H9 (cell line): ENCODE data around the gene BCLAF3. TPM values are rescaled to one million over a fixed set of nuclear protein-coding genes. Genes with fewer than 3 reads are reported as not detected.

Source experiments
- DNase-seq: peaks from one replicate; pipeline ENCODE4 v3.0.0-alpha.2; 2017
- H2AFZ ChIP-seq: one replicate; pipeline ENCODE4 v1.6.1; 2013; ENCODE audit warnings: mild to moderate bottlenecking, low read length, control low read depth, moderate library complexity
- H2AK5ac ChIP-seq: 2 replicates; pipeline ENCODE4 v1.6.1; 2013; ENCODE audit warnings: low read length, control low read depth, mixed read lengths; ENCODE audit not compliant: insufficient read length
- H2BK120ac ChIP-seq: one replicate; pipeline ENCODE4 v1.6.1; 2013; ENCODE audit warnings: low read depth, mild to moderate bottlenecking, low read length, control low read depth, inconsistent platforms; ENCODE audit not compliant: poor library complexity, severe bottlenecking
- H2BK12ac ChIP-seq: 2 replicates; pipeline ENCODE4 v1.6.1; 2013; ENCODE audit warnings: low read length, control low read depth, mixed read lengths, low read depth; ENCODE audit not compliant: insufficient read length
- H2BK15ac ChIP-seq: 2 replicates; pipeline ENCODE4 v1.6.1; 2013; ENCODE audit warnings: low read depth, low read length, control low read depth
- H2BK20ac ChIP-seq: one replicate; pipeline ENCODE4 v1.6.1; 2013; ENCODE audit warnings: low read depth, mild to moderate bottlenecking, low read length, control low read depth, inconsistent platforms; ENCODE audit not compliant: poor library complexity, severe bottlenecking
- H2BK5ac ChIP-seq: 2 replicates; pipeline ENCODE4 v1.6.1; 2013; ENCODE audit warnings: low read length, control low read depth, mixed read lengths; ENCODE audit not compliant: insufficient read length
- H3K14ac ChIP-seq: 2 replicates; pipeline ENCODE4 v1.6.1; 2013; ENCODE audit warnings: low read length, control low read depth; ENCODE audit not compliant: insufficient read depth
- H3K18ac ChIP-seq: 2 replicates; pipeline ENCODE4 v1.6.1; 2013; ENCODE audit warnings: low read depth, mild to moderate bottlenecking, mixed read lengths, low read length, control low read depth; ENCODE audit not compliant: insufficient read length
- H3K23ac ChIP-seq: 2 replicates; pipeline ENCODE4 v1.6.1; 2013; ENCODE audit warnings: low read length, control low read depth, mixed read lengths, low read depth; ENCODE audit not compliant: insufficient read length
- H3K23me2 ChIP-seq: 2 replicates; pipeline ENCODE4 v1.6.1; 2013; ENCODE audit warnings: low read depth, mild to moderate bottlenecking, mixed read lengths, low read length, control low read depth; ENCODE audit not compliant: insufficient read length, poor library complexity, severe bottlenecking
- H3K27ac ChIP-seq: 2 replicates; pipeline ENCODE4 v1.5.1; 2013; ENCODE audit warnings: low read length, control low read depth, mixed read lengths, low read depth; ENCODE audit not compliant: insufficient read length
- H3K27me3 ChIP-seq: 2 replicates; pipeline ENCODE4 v1.6.1; 2013; ENCODE audit warnings: low read length, control low read depth, inconsistent platforms; ENCODE audit not compliant: insufficient read depth
- H3K4ac ChIP-seq: 2 replicates; pipeline ENCODE4 v1.6.1; 2013; ENCODE audit warnings: low read depth, mild to moderate bottlenecking, control low read depth, inconsistent platforms, low read length, moderate library complexity
- H3K4me1 ChIP-seq: 2 replicates; pipeline ENCODE4 v1.6.1; 2013; ENCODE audit warnings: low read length, control low read depth, inconsistent platforms; ENCODE audit not compliant: insufficient read depth
- H3K4me2 ChIP-seq: 2 replicates; pipeline ENCODE4 v1.6.1; 2013; ENCODE audit warnings: low read length, control low read depth, mixed read lengths; ENCODE audit not compliant: insufficient read length, insufficient read depth
- H3K56ac ChIP-seq: 2 replicates; pipeline ENCODE4 v1.6.1; 2013; ENCODE audit warnings: low read depth, mild to moderate bottlenecking, mixed read lengths, low read length, control low read depth; ENCODE audit not compliant: insufficient read length
- H3K79me1 ChIP-seq: 2 replicates; pipeline ENCODE4 v1.6.1; 2013; ENCODE audit warnings: low read depth, mild to moderate bottlenecking, moderate library complexity, low read length, control low read depth, inconsistent platforms; ENCODE audit not compliant: insufficient read depth, poor library complexity, severe bottlenecking
- H3K79me2 ChIP-seq: 2 replicates; pipeline ENCODE4 v1.6.1; 2013; ENCODE audit warnings: low read length, control low read depth, inconsistent platforms; ENCODE audit not compliant: insufficient read depth
- H3K9ac ChIP-seq: 2 replicates; pipeline ENCODE4 v1.6.1; 2013; ENCODE audit warnings: low read length, control low read depth, mixed read lengths; ENCODE audit not compliant: insufficient read length; ENCODE audit errors: extremely low read depth
- H3K9me3 ChIP-seq: one replicate; pipeline ENCODE4 v1.6.1; 2013; ENCODE audit warnings: low read depth, low read length, inconsistent platforms; ENCODE audit not compliant: control insufficient read depth
- H3T11ph ChIP-seq: one replicate; pipeline ENCODE4 v1.6.1; 2013; ENCODE audit warnings: mild to moderate bottlenecking, low read length, control low read depth, inconsistent platforms
- H4K20me1 ChIP-seq: one replicate; pipeline ENCODE4 v1.6.1; 2013; ENCODE audit not compliant: control insufficient read depth, insufficient read length, insufficient read depth
- H4K5ac ChIP-seq: 2 replicates; pipeline ENCODE4 v1.6.1; 2013; ENCODE audit warnings: low read depth, mild to moderate bottlenecking, mixed read lengths, low read length, control low read depth; ENCODE audit not compliant: insufficient read length
- H4K8ac ChIP-seq: replicated peaks from 2 replicates; pipeline ENCODE4 v1.6.1; 2013; ENCODE audit warnings: low read length, control low read depth, mixed read lengths, low read depth; ENCODE audit not compliant: insufficient read length
- H4K91ac ChIP-seq: 2 replicates; pipeline ENCODE4 v1.6.1; 2013; ENCODE audit warnings: low read depth, mild to moderate bottlenecking, moderate library complexity, mixed read lengths, low read length, control low read depth; ENCODE audit not compliant: insufficient read length
- H3K27ac Mint-ChIP-seq, 3 experiments: 2 replicates in 2 of 3; 3 replicates in 1 of 3; pipeline ENCODE4 v1.8.0; 2020 to 2021; ENCODE audit warnings: mixed read lengths in 3 of 3, mild to moderate bottlenecking in 1 of 3, moderate library complexity in 1 of 3
- H3K27me3 Mint-ChIP-seq: 2 replicates; pipeline ENCODE4 v1.8.0; 2021; ENCODE audit warnings: low read depth, mild to moderate bottlenecking, moderate library complexity, mixed read lengths
- H3K36me3 Mint-ChIP-seq, 3 experiments: 2 replicates in 2 of 3; 3 replicates in 1 of 3; pipeline ENCODE4 v1.8.0; 2020 to 2021; ENCODE audit warnings: low read depth in 3 of 3, mixed read lengths in 3 of 3; ENCODE audit not compliant: insufficient read depth in 1 of 3
- H3K4me1 Mint-ChIP-seq, 2 experiments: 2 replicates each; pipeline ENCODE4 v1.8.0; 2020; ENCODE audit warnings: mixed read lengths in 2 of 2
- H3K4me3 Mint-ChIP-seq, 2 experiments: 2 replicates in 1 of 2; 3 replicates in 1 of 2; pipeline ENCODE4 v1.8.0; 2020 to 2021; ENCODE audit warnings: mild to moderate bottlenecking in 2 of 2, mixed read lengths in 2 of 2, moderate library complexity in 1 of 2
- H3K9me3 Mint-ChIP-seq, 2 experiments: 2 replicates in 1 of 2; 3 replicates in 1 of 2; pipeline ENCODE4 v1.8.0; 2020; ENCODE audit warnings: mild to moderate bottlenecking in 2 of 2, mixed read lengths in 2 of 2, moderate library complexity in 1 of 2
- WGBS: extraction: QIAGEN DNeasy Blood & Tissue Kit; methylation state at CpG from one replicate; pipeline ENCODE4 v1.1.7; 2013; ENCODE audit warnings: missing lambda C conversion rate, low lambda C conversion rate, mixed read lengths; ENCODE audit not compliant: insufficient read length; ENCODE audit errors: extremely low coverage; 5-methylcytosine and 5-hydroxymethylcytosine counted together
- total RNA-seq: library from RNA; stranded (reverse); gene quantifications from 2 replicates; pipeline ENCODE4 v1.2.1, GENCODE V29; 2021
- TF ChIP-seq, protein P1 (sequence below): fragments of 200-600 bp; sonication (generic); conservative IDR thresholded peaks from 3 replicates; pipeline ENCODE4 v1.8.0; 2021; ENCODE audit warnings: antibody characterized with exemption, mild to moderate bottlenecking

BCLAF3 gene
- total RNA-seq, 1 experiment from 2014 or later = 7.9 TPM

DNA sequence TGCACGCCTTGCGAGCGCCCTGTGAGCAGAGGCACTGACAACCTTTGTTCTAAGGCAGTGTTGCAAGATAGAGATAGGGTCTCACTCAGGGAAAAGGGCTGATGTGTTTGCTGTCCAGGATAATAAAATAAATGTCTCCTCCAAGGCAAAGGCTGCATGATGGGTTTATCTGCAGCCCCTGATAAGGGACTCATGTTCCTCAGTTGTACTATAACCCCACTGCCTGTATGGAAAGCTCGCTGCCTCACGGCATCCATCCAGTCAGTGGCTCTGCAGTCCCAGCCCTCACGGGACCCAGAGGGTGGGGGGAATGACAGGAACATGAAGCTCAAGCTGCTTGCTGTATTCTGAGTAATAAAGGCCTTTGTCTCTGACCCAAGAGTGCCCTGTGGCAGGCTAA lies 22.6 kb downstream of the BCLAF3 start:
- no peak overlapping the region for H3T11ph ChIP-seq
- DNase-seq = no peak

More for the DNA sequence above, 22.6 kb downstream of the BCLAF3 start:
- peaks cover 0 to 2% of the 10 kb centered on the region in 2 experiments; a peak in 1 of 4 replicates for H3K4me1 Mint-ChIP-seq
- peaks cover 55 to 59% of the 10 kb centered on the region in 2 experiments for H3K9me3 Mint-ChIP-seq
- no peak overlapping the region for H3K27ac Mint-ChIP-seq
- H2BK12ac ChIP-seq = no peak overlapping the region
- no peak overlapping the region for H2AFZ ChIP-seq
- no peak overlapping the region for H3K23ac ChIP-seq
- H3K27me3 ChIP-seq = no peaks in the 10 kb centered on the region
- H3K56ac ChIP-seq = no peak overlapping the region
- peaks cover 5 to 16% (median 13%) of the 10 kb centered on the region in 3 experiments for H3K36me3 Mint-ChIP-seq
- no peaks in the 10 kb centered on the region for H3K23me2 ChIP-seq
- H2BK5ac ChIP-seq = no peak overlapping the region
- no peak overlapping the region for H2BK120ac ChIP-seq
- H2BK15ac ChIP-seq = no peak overlapping the region
- H3K4me2 ChIP-seq = no peak overlapping the region
- no peak overlapping the region for H3K14ac ChIP-seq
- H2BK20ac ChIP-seq = no peak overlapping the region
- H3K18ac ChIP-seq = no peak overlapping the region
- no peaks in the 10 kb centered on the region for H3K79me1 ChIP-seq
- H3K4ac ChIP-seq = no peak overlapping the region
- H4K8ac ChIP-seq = no peak overlapping the region
- H3K27me3 Mint-ChIP-seq = no peaks in the 10 kb centered on the region; the same call in 1 of the 2 replicates
- no peak overlapping the region for H4K5ac ChIP-seq
- H3K4me3 Mint-ChIP-seq = no peak overlapping the region
- H3K27ac ChIP-seq = no peak overlapping the region
- H3K4me1 ChIP-seq = no peaks in the 10 kb centered on the region
- H2AK5ac ChIP-seq = no peak overlapping the region
- H3K9me3 ChIP-seq = peaks cover 27% of the 10 kb centered on the region
- no CpG with 5 or more reads among the region's 6 CpGs for WGBS
- no peak overlapping the region for H4K91ac ChIP-seq
- H4K20me1 ChIP-seq = no peaks in the 10 kb centered on the region
- no peaks in the 10 kb centered on the region for H3K79me2 ChIP-seq
- TF ChIP-seq, protein P1, sequence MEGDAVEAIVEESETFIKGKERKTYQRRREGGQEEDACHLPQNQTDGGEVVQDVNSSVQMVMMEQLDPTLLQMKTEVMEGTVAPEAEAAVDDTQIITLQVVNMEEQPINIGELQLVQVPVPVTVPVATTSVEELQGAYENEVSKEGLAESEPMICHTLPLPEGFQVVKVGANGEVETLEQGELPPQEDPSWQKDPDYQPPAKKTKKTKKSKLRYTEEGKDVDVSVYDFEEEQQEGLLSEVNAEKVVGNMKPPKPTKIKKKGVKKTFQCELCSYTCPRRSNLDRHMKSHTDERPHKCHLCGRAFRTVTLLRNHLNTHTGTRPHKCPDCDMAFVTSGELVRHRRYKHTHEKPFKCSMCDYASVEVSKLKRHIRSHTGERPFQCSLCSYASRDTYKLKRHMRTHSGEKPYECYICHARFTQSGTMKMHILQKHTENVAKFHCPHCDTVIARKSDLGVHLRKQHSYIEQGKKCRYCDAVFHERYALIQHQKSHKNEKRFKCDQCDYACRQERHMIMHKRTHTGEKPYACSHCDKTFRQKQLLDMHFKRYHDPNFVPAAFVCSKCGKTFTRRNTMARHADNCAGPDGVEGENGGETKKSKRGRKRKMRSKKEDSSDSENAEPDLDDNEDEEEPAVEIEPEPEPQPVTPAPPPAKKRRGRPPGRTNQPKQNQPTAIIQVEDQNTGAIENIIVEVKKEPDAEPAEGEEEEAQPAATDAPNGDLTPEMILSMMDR = no peak
- no peak overlapping the region for H3K9ac ChIP-seq
